ENCODE results near the gene NPAS3.

NPAS3 gene

DNA sequence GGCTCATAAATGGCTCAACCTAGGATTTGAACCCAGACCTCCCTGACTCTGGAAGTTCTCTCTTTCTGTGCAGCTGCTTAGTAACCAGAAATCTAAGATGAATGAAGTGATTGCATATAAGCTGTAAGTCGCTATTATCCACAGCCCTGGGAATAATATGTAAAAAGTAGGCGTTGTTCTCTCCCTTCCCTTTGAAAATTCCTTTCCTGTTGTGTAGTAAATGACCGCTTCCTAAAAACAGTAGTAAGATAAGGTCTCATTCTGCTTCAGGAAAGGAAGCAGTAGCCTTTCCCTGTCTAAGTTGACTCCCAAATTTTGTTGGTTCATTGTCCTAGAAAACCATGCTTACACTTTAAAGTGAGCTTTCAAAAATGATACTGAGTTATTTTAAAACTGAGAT is 593.9 kb downstream of the NPAS3 start:
- TF ChIP-seq, protein P1, sequence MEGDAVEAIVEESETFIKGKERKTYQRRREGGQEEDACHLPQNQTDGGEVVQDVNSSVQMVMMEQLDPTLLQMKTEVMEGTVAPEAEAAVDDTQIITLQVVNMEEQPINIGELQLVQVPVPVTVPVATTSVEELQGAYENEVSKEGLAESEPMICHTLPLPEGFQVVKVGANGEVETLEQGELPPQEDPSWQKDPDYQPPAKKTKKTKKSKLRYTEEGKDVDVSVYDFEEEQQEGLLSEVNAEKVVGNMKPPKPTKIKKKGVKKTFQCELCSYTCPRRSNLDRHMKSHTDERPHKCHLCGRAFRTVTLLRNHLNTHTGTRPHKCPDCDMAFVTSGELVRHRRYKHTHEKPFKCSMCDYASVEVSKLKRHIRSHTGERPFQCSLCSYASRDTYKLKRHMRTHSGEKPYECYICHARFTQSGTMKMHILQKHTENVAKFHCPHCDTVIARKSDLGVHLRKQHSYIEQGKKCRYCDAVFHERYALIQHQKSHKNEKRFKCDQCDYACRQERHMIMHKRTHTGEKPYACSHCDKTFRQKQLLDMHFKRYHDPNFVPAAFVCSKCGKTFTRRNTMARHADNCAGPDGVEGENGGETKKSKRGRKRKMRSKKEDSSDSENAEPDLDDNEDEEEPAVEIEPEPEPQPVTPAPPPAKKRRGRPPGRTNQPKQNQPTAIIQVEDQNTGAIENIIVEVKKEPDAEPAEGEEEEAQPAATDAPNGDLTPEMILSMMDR (IDR thresholded peaks at IDR 0.05; ENCODE audit: borderline replicate concordance, insufficient read depth, low read depth, low read length), result no peak
- no peak overlapping the region for H3K4me3 ChIP-seq (ENCODE audit: low read depth, low read length)

DNA sequence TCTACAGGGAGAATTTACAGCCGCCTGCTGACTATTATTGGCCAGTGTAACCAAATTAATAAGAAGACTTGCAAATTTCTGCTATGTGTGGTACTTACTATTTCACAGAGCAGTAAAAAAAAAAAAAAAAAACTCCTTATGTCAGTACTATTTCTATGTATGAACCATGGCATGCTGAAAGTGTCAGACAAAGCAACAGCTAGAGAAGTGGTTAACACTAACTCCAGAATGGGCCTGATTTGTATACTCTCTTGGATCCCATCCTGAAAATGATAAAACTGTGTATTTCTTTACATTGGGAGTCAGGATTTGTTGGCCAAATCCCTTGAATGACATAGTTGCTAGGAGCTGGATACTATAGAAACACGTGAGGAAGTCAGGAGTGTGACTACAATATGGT is 595.4 kb downstream of the NPAS3 start:
- TF ChIP-seq, protein P1 (IDR thresholded peaks at IDR 0.05; ENCODE audit: borderline replicate concordance, insufficient read depth, low read depth, low read length), result no peak
- H3K4me3 ChIP-seq (ENCODE audit: low read depth, low read length), result no peak overlapping the region

DNA sequence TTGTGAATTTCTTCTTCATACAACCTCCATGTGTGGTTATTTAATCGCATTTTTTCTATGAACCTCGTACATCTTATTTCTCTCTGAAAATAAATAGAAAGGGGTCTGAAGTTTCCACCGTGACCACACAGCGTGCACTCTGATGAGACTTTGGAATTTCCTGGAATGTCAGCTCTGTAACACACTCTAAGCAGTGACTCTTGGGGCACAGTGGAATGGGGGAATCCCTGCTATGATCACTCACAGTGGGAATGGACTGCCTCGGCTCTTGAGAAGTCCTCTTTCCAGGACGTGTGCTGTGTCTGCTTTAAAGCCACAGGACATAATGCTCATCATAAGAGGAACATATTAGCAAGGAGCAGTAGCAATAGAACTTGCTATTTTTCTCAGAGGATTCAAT is 596.0 kb downstream of the NPAS3 start:
- H3K4me3 ChIP-seq (ENCODE audit: low read depth, low read length), result no peak overlapping the region
- TF ChIP-seq, protein P1 (IDR thresholded peaks at IDR 0.05; ENCODE audit: borderline replicate concordance, insufficient read depth, low read depth, low read length), result no peak

DNA sequence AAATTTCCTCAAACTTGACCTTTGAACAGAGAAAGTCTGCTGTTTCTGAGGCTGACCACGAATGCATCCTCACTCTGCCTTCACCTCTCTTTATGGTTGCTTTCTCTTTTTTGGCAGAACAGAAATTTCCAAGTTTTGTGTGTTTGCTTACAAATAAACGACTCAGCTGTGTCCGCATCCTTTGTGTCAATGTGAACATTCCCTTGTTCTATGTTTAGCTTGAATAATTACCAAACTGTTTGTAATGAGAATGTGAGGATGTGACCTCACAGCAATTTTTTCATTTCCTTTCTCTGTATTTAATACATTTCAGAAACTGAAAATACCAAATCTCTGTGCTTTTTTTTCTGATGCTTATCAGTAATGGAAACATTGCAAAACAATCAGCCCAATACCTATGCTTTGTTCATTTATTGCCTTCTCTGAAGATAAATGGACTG is 601.3 kb downstream of the NPAS3 start:
- TF ChIP-seq, protein P1 (IDR thresholded peaks at IDR 0.05; ENCODE audit: borderline replicate concordance, insufficient read depth, low read depth, low read length), result no peak
- H3K4me3 ChIP-seq (ENCODE audit: low read depth, low read length), result no peak overlapping the region

DNA sequence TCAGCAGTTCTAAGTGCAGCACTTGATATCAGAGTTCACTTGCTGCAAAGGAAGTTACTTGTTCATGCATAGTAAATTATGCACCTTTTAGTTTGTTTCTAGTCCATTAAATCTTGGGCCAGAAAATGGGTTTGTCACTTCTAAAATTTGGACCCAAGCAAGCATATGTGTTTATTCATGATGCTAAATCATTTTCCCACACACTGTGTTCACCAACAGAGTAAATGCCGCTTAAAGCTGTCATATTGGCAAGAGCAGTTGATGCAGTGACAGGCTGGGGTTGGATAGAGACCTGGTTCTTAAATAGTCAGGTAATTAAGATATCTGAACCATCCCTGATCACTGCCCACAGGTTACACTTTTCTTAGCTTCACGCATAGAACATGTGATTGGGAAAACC is 602.5 kb downstream of the NPAS3 start:
- no peak overlapping the region for H3K4me3 ChIP-seq (ENCODE audit: low read depth, low read length)
- TF ChIP-seq, protein P1 (IDR thresholded peaks at IDR 0.05; ENCODE audit: borderline replicate concordance, insufficient read depth, low read depth, low read length), result no peak

DNA sequence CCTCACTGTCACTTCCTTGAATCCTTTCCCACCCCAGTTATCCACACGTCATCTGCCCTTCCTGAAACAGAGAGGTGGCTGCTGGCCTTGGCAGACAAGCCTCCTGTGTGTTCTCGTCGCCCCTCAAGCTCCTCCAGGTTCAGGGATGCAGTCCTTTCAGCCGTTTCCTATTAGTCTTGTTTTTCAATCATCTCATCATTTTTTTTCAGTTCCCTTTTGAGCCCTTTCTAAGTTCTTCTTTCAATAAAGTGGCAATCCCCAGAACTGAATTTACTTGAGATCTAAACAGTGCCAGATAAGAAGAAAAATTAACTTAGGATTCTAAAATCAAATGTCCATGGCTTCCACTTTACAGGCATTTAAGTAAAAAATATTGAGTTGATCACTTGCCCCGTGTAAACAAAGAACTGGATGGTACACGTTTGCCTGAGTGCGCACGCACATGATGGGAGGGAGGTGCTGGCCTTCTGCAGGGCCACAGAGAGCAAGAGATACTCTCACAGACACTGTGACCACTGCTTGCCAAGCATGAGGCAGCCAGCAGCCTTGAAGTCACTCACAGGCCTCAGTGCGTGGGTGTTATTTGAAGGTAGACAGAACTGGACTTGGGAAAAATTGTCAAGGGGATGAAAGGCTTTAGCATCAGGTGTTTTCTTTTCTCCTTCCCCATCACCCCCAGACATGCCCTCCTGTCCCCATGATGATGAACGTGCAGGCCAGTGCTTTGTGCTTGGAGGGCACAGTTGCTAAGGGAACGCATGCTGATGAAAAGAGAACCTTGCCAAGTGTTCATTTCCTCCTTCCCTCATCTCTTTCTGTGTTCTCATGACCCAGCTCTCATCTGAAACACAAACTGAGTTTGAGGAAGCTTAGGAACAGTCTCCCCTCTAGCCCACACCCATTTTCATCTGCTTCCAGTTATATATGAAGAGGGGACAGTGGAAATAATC is 603.9 kb downstream of the NPAS3 start:
- H3K4me3 ChIP-seq (ENCODE audit: low read depth, low read length), result no peak overlapping the region
- TF ChIP-seq, protein P1 (IDR thresholded peaks at IDR 0.05; ENCODE audit: borderline replicate concordance, insufficient read depth, low read depth, low read length), result no peak

DNA sequence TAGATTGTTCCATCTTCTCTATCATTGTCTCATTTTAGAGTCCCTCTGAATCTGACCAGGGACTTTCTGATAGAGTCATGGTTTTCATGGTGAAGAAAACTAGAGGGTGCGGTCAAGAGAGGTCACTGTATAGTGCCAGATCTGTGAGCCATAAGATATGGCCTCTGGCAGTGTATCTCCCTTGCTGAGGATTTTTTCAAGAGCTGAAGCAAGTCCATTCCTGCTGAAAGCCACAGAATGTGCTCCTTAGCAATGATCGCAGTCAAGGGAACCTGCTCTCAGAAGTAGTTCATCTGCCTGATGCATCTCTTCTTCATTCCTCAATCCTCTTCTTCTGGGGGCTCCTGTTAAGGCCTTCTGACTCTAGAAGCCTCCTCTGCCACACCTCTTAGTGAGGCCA is 607.0 kb downstream of the NPAS3 start:
- no peak overlapping the region for H3K4me3 ChIP-seq (ENCODE audit: low read depth, low read length)
- TF ChIP-seq, protein P1 (IDR thresholded peaks at IDR 0.05; ENCODE audit: borderline replicate concordance, insufficient read depth, low read depth, low read length), result no peak

Data from GM12875 (cell line).